ENCODE measurements around the gene KAT6B.

KAT6B gene

DNA sequence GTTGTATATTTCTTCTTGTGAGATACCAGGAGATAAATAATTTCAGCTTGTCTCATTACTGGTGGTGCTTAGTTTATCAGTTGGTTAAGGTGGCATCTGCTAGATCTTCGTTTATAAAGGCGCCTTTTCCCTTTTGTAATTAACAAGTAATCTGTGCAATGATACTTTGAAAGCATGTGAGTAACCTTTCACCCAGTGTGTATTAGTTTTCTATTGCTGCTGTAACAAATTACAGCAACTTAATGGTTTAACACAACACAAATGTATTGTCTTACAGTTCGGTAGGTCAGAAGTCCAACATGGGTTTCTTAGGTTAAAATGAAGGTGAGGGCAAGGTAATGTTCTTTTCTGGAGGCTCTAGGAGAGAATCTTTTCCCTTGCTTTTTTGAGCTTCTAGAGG, 30.5 kb downstream of the KAT6B start:
- no peak for TF ChIP-seq CTCF (IDR thresholded peaks at IDR 0.05; ENCODE audit: low read depth, low read length, missing control alignments)
- DNase-seq (ENCODE audit: low read depth): no peak
- H3K4me3 ChIP-seq (ENCODE audit: low read depth, low read length): no peak overlapping the region

DNA sequence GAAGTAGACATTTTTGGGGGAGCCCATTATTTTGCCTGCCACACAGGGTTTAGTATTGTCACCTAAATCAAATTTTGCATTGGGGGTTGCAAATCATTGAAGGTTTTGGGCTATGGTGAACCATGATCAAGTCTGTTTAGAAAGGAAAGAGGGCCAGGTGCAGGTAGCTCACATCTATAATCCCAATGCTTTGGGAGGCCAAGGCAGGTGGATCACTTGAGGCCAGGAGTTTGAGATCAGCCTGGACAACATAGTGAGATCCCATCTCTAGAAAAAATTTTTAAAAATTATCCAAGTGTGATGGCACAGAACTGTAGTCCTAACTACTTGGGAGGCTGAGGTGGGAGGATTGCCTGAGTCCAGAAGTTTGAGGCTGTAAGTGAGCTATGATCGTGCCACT, 31.2 kb downstream of the KAT6B start:
- H3K4me3 ChIP-seq (ENCODE audit: low read depth, low read length): no peak overlapping the region
- no peak for DNase-seq (ENCODE audit: low read depth)
- no peak for TF ChIP-seq CTCF (IDR thresholded peaks at IDR 0.05; ENCODE audit: low read depth, low read length, missing control alignments)

- no peak overlapping the region for H3K4me3 ChIP-seq (ENCODE audit: low read depth, low read length)
- DNase-seq (ENCODE audit: low read depth): no peak
- no peak for TF ChIP-seq CTCF (IDR thresholded peaks at IDR 0.05; ENCODE audit: low read depth, low read length, missing control alignments)
Measured at GRCh38 chr10:74859546-74859945, 33.1 kb downstream of the KAT6B start.

DNA sequence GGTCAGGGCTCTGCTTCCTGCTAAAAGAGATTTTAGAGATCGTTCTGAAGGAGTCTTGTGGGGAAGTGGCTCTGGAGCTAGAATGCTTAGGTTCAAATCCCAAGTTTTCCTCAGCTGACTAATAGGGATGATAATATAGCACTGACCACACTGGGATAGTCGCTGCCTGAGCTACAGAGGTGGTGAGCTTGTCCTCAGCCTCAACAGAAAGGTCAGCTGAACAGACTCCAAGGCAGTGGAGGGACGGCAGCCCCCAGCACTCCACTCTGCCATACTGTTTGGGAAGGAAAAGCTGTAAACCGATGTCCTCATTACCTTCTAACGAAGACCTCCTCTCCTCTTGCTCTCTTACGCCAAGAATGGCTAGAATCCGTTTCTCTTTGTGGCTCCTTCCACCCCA, 36.2 kb downstream of the KAT6B start:
- TF ChIP-seq CTCF (IDR thresholded peaks at IDR 0.05; ENCODE audit: low read depth, low read length, missing control alignments): no peak
- DNase-seq (ENCODE audit: low read depth): no peak

DNA sequence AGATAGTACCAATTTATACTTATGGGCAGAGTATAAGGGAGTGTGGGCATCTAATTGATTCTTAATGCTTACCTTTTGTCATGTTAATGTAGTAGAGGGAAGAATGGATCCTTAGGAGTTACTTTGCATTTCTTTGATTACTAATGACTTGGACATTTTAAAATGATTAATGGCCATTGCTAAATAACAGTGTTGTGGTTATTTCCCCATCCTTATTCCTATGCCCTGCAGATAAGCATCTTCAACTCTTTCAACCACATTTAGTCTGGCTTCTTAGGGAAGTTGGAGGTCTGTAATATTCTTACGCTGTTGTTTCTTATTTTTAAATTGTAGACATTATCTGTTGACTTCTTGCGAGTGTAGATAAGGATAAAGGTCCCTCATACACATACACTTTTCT, 37.2 kb downstream of the KAT6B start:
- TF ChIP-seq CTCF (IDR thresholded peaks at IDR 0.05; ENCODE audit: low read depth, low read length, missing control alignments): no peak
- DNase-seq (ENCODE audit: low read depth): no peak

More for the DNA sequence above, 36.2 kb downstream of the KAT6B start:
- H3K4me3 ChIP-seq (ENCODE audit: low read depth, low read length): no peak overlapping the region

GRCh38 chr10:74867351-74867750, 41.0 kb downstream of the KAT6B start:
- no peak for DNase-seq (ENCODE audit: low read depth)
- TF ChIP-seq CTCF (IDR thresholded peaks at IDR 0.05; ENCODE audit: low read depth, low read length, missing control alignments): no peak
- no peak overlapping the region for H3K4me3 ChIP-seq (ENCODE audit: low read depth, low read length)

More for the DNA sequence above, 37.2 kb downstream of the KAT6B start:
- no peak overlapping the region for H3K4me3 ChIP-seq (ENCODE audit: low read depth, low read length)

- no peak for TF ChIP-seq CTCF (IDR thresholded peaks at IDR 0.05; ENCODE audit: low read depth, low read length, missing control alignments)
- H3K4me3 ChIP-seq (ENCODE audit: low read depth, low read length): no peak overlapping the region
- no peak for DNase-seq (ENCODE audit: low read depth)
Measured at GRCh38 chr10:74868392-74868977, 42.1 kb downstream of the KAT6B start.

Data from GM12864 (cell line).